NT2/D1 (cell line): Measurements from ENCODE around the gene TCEAL9.

Source experiments
- SUZ12 ChIP-seq: IDR thresholded peaks from 2 replicates; pipeline ENCODE4 v1.6.1; 2011; ENCODE audit not compliant: insufficient read length, insufficient read depth; ENCODE audit errors: extremely low read depth
- YY1 ChIP-seq: IDR thresholded peaks from 2 replicates; pipeline ENCODE4 v1.6.1; 2011; ENCODE audit not compliant: insufficient read length, insufficient read depth
- ZNF274 ChIP-seq: IDR thresholded peaks from 2 replicates; pipeline ENCODE4 v1.6.1; 2011; ENCODE audit warnings: mild to moderate bottlenecking, low read depth, low read length

GRCh38 chrX:103362474-103362873, 6.2 kb downstream of the TCEAL9 start:
- TF ChIP-seq ZNF274 (no peak), YY1 (no peak), SUZ12 (no peak)
